GM21381 (cell line): Measurements from ENCODE around the gene DERA.
"Not testable (repeated sequence)": the region's sequence is repeated elsewhere in the genome, so short reads cannot be mapped to it uniquely, and the experiment has no call there.

ENCODE experiments used
- ATAC-seq: cut with Tn5 transposase; IDR thresholded peaks from one replicate; pipeline ENCODE4 v1.9.1; 2021; ENCODE audit warnings: mild to moderate bottlenecking, moderate library complexity; ENCODE audit not compliant: unreplicated experiment

DERA gene

DNA sequence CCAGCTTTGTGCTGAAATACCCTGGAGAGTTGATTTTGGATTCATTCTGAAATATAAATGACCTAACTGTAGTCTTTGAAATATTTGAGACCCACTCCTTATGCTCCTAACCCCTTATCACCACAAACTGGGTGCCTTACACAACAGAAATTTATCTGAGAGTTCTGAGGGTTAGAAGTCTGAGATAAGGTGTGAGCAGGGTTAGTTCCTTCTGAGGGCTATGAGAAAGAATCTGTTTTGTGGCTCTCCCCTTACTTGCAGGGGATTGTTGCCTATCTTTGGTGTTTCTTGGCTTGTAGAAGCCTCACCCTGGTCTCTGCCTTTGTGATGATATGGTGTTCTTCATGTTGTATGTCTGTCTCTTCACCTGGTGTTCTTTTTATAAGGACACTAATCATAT, 91.7 kb downstream of the DERA start:
- ATAC-seq = no peak

DNA sequence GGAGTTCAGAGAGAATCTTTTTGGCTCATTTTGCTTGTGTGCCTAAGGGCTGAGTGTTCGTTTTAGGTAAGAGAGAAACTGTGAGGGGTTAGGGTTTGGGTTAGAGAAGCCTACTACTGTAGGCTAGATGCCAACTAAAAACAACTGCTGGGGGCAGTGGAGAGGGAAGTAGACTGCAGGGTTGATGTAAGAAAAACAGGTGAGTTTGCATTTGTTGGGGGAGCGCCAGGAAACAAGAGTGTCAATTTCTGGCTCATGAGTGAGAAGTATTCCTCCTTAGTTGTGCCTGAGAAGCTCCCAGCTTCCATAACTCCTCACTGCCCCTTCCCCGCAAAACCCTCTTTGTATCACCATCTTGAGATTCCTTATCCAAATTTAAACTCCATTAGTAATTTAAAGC, 92.3 kb downstream of the DERA start:
- ATAC-seq = no peak

DNA sequence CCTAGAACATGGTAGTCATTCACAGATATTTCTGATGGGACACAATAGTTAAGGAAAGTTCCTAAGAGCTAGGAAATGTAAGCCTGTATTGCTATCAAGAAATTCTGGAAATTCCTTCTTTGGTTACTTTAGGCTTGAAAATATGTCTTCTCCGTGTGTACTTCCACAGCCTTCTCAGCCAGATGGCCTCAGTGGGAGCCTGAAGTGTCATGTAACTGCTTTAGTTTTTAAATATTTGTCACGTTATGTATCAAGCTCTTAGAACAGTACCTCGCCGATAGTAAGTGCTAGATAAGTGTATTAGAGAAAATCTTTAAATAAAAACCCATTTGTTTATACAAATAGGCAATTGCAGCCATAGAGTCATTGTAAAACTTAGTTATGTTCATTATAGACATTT, 95.6 kb downstream of the DERA start:
- no peak for ATAC-seq

GRCh38 chr12:16008421-16008824, 97.3 kb downstream of the DERA start:
- no peak for ATAC-seq

DNA sequence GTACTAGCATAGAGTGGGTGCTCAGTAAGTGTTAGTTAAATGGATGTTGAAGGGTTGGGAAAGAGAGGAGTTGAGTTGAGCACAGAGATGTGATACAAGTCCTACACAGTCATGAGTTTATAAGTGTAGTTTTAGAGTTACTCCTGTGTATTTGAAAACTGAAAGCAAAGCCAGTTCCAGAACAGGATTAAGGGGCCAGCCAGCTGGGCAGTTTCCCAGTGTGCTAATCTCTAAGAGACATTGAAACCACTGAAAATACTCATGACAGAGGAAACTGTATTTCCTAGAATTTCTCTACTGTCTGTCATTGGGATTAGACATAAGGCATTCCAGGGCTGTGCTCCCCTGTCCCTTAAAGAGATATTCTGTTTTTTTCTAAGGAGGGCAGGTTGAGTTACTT, 101.0 kb downstream of the DERA start:
- no peak for ATAC-seq

DNA sequence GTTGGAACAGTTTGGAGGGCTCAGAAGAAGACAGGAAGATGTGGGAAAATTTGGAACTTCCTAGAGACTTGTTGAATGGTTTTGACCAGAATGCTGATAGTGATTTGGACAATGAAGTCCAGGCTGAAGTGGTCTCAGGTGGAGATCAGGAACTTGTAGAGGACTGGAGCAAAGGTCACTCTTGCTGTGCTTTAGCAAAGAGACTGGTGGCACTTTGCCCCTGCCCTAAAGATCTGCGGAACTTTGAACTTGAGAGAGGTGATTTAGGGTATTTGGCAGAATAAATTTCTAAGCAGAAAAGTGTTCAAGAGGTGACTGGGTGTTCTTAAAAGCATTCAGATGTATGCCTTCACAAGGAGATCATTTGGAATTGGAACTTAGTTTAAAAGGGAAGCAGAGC, 102.6 kb downstream of the DERA start:
- ATAC-seq = not testable (repeated sequence)

DNA sequence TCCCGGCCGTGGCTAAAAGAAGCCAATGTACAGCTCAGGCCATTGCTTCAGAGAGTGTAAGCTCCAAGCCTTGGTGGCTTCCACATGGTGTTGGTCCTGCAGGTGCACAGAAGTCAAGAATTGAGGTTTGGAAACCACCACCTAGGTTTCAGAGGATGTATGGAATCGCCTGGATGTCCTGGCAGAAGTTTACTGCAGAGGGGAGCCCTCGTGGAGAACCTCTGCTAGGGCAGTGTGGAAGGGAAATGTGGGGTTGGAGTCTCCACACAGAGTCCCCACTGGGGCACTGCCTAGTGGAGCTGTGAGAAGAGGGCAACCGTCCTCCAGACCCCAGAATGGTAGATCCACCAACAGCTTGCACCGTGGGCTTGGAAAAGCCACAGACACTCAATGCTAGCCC, 103.3 kb downstream of the DERA start:
- not testable (repeated sequence) for ATAC-seq

DNA sequence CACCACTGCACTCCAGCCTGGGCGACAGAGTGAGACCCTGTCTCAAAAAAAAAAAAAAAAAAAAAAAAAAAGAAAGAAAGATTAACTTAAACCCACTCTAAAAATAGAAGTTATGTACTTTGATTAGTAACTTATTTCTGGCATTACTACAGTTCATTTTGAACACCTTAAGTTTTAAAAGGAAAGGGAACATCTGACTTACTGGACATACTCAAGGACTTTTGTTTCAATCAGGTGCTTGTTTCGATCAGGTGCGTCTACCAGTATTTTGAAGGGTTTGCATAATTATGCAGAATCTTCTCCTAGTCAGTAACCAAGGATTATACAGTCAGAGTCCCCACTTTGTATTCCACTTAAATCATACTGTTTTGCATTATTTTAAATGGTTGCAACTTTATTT, 105.6 kb downstream of the DERA start:
- ATAC-seq = no peak

DNA sequence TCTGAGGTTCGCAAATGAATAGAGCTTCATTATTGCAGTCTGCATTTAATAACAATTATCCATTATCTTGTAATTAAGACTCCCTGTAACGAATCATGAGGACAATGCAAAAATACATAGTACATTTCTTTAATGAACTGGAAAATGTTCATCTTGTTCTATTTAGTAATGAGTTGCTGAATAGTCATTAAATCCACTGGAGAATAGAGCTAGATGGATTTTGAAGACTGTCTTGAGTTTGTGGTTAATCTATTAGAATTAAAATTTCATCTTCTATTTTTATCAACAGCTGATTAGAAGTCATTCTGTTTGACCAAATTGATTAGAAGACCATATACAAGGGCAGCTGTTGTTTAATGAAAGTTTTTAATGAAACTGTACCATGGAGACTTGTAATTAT, 107.2 kb downstream of the DERA start:
- no peak for ATAC-seq

- no peak for ATAC-seq
Measured at GRCh38 chr12:16019136-16019535, 108.0 kb downstream of the DERA start.

- ATAC-seq = no peak
Measured at GRCh38 chr12:16020031-16020430, 108.9 kb downstream of the DERA start.

DNA sequence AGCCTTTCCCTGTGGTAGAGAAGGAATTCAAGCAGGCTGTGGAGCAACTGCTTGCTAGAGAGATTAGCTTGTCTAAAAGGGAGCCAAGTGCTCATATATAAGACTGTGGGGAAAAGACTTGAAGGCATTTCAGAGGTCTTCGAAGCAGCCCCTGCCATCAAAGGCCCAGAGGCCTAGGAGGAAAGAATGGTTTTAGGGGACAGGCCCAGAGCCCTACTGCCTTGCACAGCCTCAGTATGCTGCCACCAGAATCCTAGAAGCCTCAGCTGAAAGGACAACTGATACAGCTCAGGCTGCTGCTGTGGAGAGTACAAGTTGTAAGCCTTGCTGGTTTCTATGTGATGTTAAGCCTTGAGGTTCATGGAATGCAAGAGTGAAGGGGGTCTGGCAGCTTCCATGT, 109.9 kb downstream of the DERA start:
- ATAC-seq = no peak

GRCh38 chr12:16021676-16022075, 110.5 kb downstream of the DERA start:
- ATAC-seq = no peak

DNA sequence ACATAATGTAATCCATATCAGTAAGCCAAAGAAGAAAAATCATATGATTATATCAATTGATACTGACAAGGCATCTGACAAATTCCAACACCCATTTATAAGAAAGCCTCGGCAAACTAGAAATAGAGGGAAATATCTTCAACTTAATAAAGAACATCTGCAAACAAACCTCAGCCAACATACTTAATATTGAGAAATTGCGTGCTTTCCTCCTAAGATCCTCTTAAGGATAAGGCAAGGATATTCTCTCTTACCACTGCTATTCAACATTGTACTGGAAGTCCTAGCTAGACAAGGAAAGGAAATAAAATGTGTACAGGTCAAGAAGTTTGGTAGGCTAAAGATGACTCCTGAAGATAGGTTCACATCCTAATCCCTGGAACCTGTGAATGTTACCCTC, 115.9 kb downstream of the DERA start:
- ATAC-seq = no peak

DNA sequence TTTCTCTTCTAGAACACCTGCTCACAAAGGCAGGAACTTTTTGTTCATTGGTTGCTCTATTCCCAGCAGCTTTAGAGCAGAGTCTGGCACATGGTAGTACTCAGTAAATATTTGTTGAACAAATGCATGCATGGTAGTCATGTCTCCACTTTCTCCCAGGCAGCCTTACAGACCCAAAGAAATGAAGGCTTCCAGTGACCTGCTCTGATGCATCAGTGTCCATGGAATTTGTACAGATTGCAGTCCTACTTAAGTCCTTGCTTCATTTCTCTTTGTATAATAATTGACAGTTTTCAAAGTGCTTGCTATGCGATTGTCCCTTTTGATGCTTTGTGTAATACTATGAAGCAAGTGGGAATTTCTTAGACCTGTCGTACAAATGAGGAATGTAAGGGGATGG, 119.6 kb downstream of the DERA start:
- no peak for ATAC-seq

DNA sequence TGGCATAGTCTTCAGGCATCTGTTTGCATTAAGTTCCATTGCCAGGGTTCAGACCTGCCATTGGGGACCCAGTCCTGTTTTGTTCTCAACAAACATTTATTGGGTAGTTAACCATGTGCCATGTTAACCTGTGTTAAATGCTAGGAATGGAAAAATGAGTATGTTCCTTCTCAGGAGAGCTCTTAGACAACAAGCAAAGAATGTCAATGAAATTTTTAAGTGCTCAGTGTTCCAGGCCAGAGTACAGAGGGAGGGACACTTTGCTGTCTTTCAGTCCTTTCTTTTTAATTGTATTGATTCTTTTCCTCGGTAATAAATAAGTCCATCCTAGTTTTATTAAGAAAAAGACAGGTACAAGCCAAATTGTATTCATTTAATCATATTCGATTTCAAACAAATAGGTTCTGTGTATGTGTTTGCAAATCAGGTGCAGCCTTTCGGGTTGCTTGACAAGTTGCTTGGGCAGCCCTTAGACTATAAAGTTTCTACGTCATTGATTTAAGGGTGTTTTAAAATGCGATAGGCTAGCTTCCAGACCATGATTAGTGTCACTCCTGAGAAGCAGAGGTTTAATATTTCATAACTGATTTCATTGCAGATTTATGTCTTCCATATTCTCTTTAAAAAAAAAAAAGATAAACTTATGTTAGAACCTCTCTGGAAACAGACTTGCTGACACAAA, 123.1 kb downstream of the DERA start:
- ATAC-seq = no peak

DNA sequence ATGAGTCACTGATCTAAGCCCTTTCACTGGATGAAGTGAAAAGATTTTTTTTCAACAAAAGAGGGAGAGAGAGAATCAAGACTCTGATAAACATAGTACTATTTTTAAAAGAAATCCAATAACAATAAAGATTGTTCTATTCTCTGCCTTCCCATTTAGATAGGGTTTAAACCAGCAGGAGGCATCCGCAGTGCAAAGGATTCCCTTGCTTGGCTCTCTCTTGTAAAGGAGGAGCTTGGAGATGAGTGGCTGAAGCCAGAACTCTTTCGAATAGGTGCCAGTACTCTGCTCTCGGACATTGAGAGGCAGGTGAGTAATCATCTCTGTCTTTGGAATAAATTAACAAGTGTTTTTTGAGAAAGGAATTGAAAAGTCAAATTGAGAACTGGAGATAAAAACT, 124.9 kb downstream of the DERA start:
- ATAC-seq = no peak

DNA sequence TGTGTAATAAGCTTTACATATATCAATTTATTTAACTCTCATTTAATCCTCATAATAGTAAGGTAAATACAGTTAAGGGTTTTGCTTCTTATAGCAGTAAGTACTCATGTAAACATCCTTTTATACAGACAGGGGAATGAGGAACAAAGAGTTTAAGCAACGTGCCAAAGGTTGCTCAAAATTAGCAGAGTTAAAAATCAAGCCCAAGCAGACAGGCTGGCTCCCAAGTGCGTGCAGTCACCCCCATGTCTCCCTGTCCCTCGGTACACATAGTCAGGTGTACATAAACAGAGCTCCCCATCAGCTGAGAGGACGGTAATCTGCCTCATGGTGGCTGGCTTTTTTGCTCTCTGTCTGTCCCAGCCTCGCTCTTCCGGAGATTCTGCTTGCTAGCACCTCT, 126.4 kb downstream of the DERA start:
- ATAC-seq = no peak

DNA sequence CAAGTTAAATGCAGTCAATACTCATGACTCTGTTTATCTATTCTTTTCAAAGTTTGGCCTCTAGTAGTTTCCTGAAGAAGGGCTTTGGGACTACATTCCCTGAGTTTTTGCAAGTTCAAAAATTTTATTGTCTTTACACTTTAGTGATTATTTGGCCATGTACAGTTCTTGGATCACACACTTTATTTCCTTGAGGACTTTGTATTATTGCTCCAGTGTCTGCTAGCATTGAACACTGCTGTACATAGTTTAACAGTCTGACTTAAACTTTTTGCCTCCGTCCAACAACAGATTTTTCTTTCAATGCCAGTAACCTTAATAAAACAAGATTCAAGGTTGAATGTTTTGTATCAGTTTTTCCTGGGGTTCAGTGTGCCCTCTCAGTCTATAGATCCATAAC, 132.3 kb downstream of the DERA start:
- no peak for ATAC-seq

DNA sequence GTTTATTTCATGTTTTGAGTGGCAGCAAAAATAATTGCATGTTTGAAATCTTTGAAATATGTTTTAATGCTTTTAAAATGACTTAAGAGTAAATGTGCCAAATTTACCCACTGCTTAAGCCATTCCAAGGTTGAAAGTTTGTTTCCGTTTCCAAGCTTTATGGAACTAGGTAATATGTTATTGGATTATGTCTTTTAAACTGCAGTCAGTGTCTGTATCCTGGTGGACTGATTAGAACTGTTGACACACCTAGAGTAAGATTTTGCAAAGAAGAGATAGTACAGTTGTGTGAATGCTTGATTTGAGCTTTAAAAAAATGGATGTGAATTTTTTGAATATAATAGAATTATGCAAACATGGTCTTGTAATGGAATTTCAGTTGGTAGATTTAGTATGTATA, 135.1 kb downstream of the DERA start:
- ATAC-seq = no peak

DNA sequence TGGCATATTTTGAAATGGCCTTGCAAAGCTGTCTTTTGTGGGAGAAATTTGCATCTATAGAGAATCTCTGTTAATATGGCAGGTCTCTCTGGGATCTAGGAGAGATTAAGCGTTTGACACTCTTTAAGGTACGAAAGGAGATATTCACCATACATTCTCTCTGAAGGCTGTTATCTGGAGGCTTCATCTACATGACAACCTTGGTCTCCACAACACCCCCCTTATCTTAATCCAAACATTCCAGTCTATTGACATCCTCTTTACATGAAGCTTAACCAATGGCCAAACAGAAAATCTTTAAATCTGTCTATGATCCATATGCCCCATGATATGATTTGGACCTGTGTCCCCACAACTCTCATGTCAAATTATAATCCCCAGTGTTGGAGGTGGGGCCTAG, 137.4 kb downstream of the DERA start:
- no peak for ATAC-seq

- ATAC-seq = no peak
Measured at GRCh38 chr12:16056910-16057309, 145.8 kb downstream of the DERA start.

DNA sequence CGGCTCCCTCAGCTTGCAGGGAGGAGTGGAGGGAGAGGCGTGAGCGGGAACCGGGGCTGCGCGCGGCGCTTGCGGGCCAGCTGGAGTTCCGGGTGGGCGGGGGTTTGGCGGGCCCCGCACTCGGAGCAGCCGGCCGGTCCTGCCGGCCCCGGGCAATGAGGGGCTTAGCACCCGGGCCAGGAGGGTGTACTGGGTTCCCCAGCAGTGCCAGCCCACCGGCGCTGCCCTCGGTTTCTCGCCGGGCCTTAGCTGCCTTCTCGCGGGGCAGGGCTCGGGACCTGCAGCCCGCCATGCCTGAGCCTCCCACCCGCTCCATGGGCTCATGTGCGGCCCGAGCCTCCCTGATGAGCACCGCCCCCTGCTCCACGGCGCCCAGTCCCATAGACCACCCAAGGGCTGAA, 146.2 kb downstream of the DERA start:
- not testable (repeated sequence) for ATAC-seq
